Measurements from ENCODE around the gene ACOXL.
A peak's percentile ranks its signal among the peaks of the same experiment; 100 is the strongest.

Gene ACOXL

GRCh38 chr2:110834134-110834827, 101.9 kb downstream of the ACOXL start:
- H3K27me3 Mint-ChIP-seq = peaks cover 41% of the 10 kb centered on the region
- H3K27ac Mint-ChIP-seq = no peak overlapping the region
- peaks cover 15% of the 10 kb centered on the region for H3K4me1 Mint-ChIP-seq (ENCODE audit: low read depth)
- no peaks in the 10 kb centered on the region for H3K36me3 Mint-ChIP-seq (ENCODE audit: low read depth)
- no peak for DNase-seq
- H3K4me3 Mint-ChIP-seq = no peak overlapping the region
- H3K9me3 Mint-ChIP-seq = no peaks in the 10 kb centered on the region

- Mint-ChIP-seq H3K9me3 (no peaks in the 10 kb centered on the region), H3K4me3 (no peak overlapping the region), H3K4me1 (ENCODE audit: low read depth) (peaks cover 16% of the 10 kb centered on the region), H3K36me3 (ENCODE audit: low read depth) (no peaks in the 10 kb centered on the region), H3K27me3 (peaks cover 43% of the 10 kb centered on the region), H3K27ac (no peak overlapping the region)
- DNase-seq = no peak
Observed at GRCh38 chr2:110836671-110837070, 104.3 kb downstream of the ACOXL start.

- no peak for DNase-seq
- Mint-ChIP-seq H3K4me3 (no peak overlapping the region), H3K27me3 (peaks cover 53% of the 10 kb centered on the region), H3K4me1 (ENCODE audit: low read depth) (peaks cover 13% of the 10 kb centered on the region), H3K9me3 (no peaks in the 10 kb centered on the region), H3K36me3 (ENCODE audit: low read depth) (no peaks in the 10 kb centered on the region), H3K27ac (no peak overlapping the region)
Observed at GRCh38 chr2:110837446-110838409, 105.4 kb downstream of the ACOXL start.

GRCh38 chr2:110838657-110839384, 106.4 kb downstream of the ACOXL start:
- Mint-ChIP-seq H3K36me3 (ENCODE audit: low read depth) (no peaks in the 10 kb centered on the region), H3K27me3 (peaks cover 56% of the 10 kb centered on the region), H3K4me3 (no peak overlapping the region), H3K4me1 (ENCODE audit: low read depth) (peaks cover 14% of the 10 kb centered on the region), H3K27ac (no peak overlapping the region), H3K9me3 (no peaks in the 10 kb centered on the region)
- DNase-seq = no peak

GRCh38 chr2:110840508-110840907, 108.1 kb downstream of the ACOXL start:
- DNase-seq = no peak
- no peaks in the 10 kb centered on the region for H3K9me3 Mint-ChIP-seq
- H3K4me1 Mint-ChIP-seq (ENCODE audit: low read depth) = peaks cover 29% of the 10 kb centered on the region
- H3K36me3 Mint-ChIP-seq (ENCODE audit: low read depth) = no peaks in the 10 kb centered on the region
- H3K4me3 Mint-ChIP-seq = no peak overlapping the region
- H3K27ac Mint-ChIP-seq = no peak overlapping the region
- peaks cover 47% of the 10 kb centered on the region for H3K27me3 Mint-ChIP-seq

- no peak overlapping the region for H3K4me3 Mint-ChIP-seq
- H3K27me3 Mint-ChIP-seq = peaks cover 47% of the 10 kb centered on the region
- no peaks in the 10 kb centered on the region for H3K36me3 Mint-ChIP-seq (ENCODE audit: low read depth)
- DNase-seq = no peak
- no peaks in the 10 kb centered on the region for H3K9me3 Mint-ChIP-seq
- peaks cover 44% of the 10 kb centered on the region for H3K4me1 Mint-ChIP-seq (ENCODE audit: low read depth)
- H3K27ac Mint-ChIP-seq = no peak overlapping the region
Observed at GRCh38 chr2:110842048-110842447, 109.7 kb downstream of the ACOXL start.

- Mint-ChIP-seq H3K4me1 (ENCODE audit: low read depth) (peaks cover 58% of the 10 kb centered on the region), H3K9me3 (no peaks in the 10 kb centered on the region), H3K27ac (peak overlapping the region; percentile 34), H3K4me3 (no peak overlapping the region), H3K36me3 (ENCODE audit: low read depth) (no peaks in the 10 kb centered on the region), H3K27me3 (peaks cover 43% of the 10 kb centered on the region)
- DNase-seq = no peak
Observed at GRCh38 chr2:110843496-110843895, 111.1 kb downstream of the ACOXL start.

- Mint-ChIP-seq H3K4me1 (ENCODE audit: low read depth) (peaks cover 59% of the 10 kb centered on the region), H3K27ac (peak overlapping the region; percentile 56), H3K9me3 (no peaks in the 10 kb centered on the region), H3K4me3 (no peak overlapping the region), H3K36me3 (ENCODE audit: low read depth) (no peaks in the 10 kb centered on the region), H3K27me3 (peaks cover 46% of the 10 kb centered on the region)
- no peak for DNase-seq
Observed at GRCh38 chr2:110843959-110844510, 111.7 kb downstream of the ACOXL start.

- Mint-ChIP-seq H3K36me3 (ENCODE audit: low read depth) (no peaks in the 10 kb centered on the region), H3K27ac (no peak overlapping the region), H3K4me3 (no peak overlapping the region), H3K9me3 (no peaks in the 10 kb centered on the region), H3K4me1 (ENCODE audit: low read depth) (peaks cover 86% of the 10 kb centered on the region), H3K27me3 (peaks cover 42% of the 10 kb centered on the region)
- DNase-seq = no peak
Observed at GRCh38 chr2:110847651-110848050, 115.3 kb downstream of the ACOXL start.

GRCh38 chr2:110848071-110848470, 115.7 kb downstream of the ACOXL start:
- Mint-ChIP-seq H3K9me3 (no peaks in the 10 kb centered on the region), H3K27me3 (peaks cover 38% of the 10 kb centered on the region), H3K36me3 (ENCODE audit: low read depth) (no peaks in the 10 kb centered on the region), H3K4me1 (ENCODE audit: low read depth) (peaks cover 90% of the 10 kb centered on the region), H3K4me3 (no peak overlapping the region), H3K27ac (no peak overlapping the region)
- no peak for DNase-seq

GRCh38 chr2:110848519-110849030, 116.2 kb downstream of the ACOXL start:
- Mint-ChIP-seq H3K4me3 (no peak overlapping the region), H3K27me3 (peaks cover 33% of the 10 kb centered on the region), H3K36me3 (ENCODE audit: low read depth) (no peaks in the 10 kb centered on the region), H3K27ac (no peak overlapping the region), H3K4me1 (ENCODE audit: low read depth) (peaks cover 91% of the 10 kb centered on the region), H3K9me3 (no peaks in the 10 kb centered on the region)
- no peak for DNase-seq

GRCh38 chr2:110851531-110851930, 119.2 kb downstream of the ACOXL start:
- Mint-ChIP-seq H3K27me3 (peaks cover 53% of the 10 kb centered on the region), H3K4me1 (ENCODE audit: low read depth) (peaks cover 83% of the 10 kb centered on the region), H3K4me3 (no peak overlapping the region), H3K9me3 (no peaks in the 10 kb centered on the region), H3K27ac (no peak overlapping the region), H3K36me3 (ENCODE audit: low read depth) (no peaks in the 10 kb centered on the region)
- DNase-seq = no peak

GRCh38 chr2:110852051-110852450, 119.7 kb downstream of the ACOXL start:
- peak; percentile 33 for DNase-seq
- peaks cover 81% of the 10 kb centered on the region for H3K4me1 Mint-ChIP-seq (ENCODE audit: low read depth)
- H3K4me3 Mint-ChIP-seq = no peak overlapping the region
- H3K9me3 Mint-ChIP-seq = peaks cover 3% of the 10 kb centered on the region
- peaks cover 59% of the 10 kb centered on the region for H3K27me3 Mint-ChIP-seq
- H3K27ac Mint-ChIP-seq = no peak overlapping the region
- no peaks in the 10 kb centered on the region for H3K36me3 Mint-ChIP-seq (ENCODE audit: low read depth)

Data from activated T-cell treated with anti-CD3 and anti-CD28 coated beads, Interleukin-2, amount 50 U/mL, for 24 hours (primary cell).